Mucosa of gallbladder (tissue), 1 donor: ENCODE data around the gene NEURL1B. TPM values are rescaled to one million over a fixed set of nuclear protein-coding genes. Genes with fewer than 3 reads are reported as not detected.

Source experiments
- DNase-seq: peaks from one replicate; pipeline ENCODE4 v3.0.0-alpha.2; 2020; ENCODE audit warnings: low spot score
- total RNA-seq: library from RNA; stranded (reverse); gene quantifications from one replicate; pipeline ENCODE4 v1.2.1, GENCODE V29; 2021
- donor health status: DM: no; HTN: no; CAD: no.

The NEURL1B gene
- total RNA-seq, 1 donor from 2014 or later, result 27.9 TPM

DNA sequence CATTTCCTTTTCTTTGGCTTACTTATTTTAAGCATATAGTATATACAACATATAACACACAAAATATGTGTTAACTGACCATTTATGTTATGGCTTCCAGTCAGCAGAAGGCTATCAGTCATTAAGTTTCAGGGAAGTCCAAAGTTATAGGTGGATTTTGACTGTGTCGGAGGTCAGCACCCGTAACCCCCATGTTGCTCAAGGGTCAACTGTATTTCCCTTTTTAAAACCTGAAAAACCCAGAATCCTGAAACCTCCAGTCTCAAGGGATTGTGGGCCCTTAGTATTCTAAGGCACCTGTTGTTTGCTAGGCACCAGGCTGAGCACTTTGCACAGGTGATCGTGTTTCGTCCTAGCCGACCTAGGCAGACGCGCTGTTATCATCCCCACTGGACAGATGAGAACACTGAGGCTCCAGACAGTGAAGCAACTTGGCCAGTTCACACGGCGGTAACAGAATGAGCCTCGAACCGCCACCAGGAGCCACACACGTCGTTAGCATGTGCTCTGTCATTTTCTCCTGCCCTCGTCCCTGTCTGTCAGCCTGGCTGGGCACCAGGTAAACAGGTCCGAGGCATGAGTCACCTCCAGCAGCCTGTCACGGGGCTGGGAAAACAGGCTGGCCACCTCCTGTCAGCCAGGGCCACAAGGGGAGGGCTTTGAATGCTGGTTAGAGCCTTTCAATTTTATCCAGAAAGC lies 90.1 kb downstream of the NEURL1B start:
- DNase-seq, result peak; percentile 86

DNA sequence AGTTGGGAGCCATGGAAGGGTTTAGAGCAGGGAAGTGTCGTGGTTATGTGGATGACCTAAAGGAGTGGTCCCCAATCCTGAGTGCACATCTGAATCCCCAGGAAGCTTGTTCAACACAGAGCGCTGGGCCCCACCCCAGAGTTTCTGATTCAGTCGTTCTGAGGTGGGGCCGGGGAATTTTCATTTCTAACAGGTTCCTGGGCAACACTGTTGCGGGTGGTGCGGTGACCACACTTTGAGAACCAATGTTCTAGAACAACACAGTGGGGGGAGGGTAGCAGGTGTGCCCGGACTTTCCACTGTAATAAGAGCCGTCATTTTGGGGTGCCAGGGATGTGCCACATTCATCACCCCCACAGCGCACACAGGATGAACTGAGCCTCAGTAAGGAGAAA lies 90.6 kb downstream of the NEURL1B start:
- DNase-seq, result no peak

DNA sequence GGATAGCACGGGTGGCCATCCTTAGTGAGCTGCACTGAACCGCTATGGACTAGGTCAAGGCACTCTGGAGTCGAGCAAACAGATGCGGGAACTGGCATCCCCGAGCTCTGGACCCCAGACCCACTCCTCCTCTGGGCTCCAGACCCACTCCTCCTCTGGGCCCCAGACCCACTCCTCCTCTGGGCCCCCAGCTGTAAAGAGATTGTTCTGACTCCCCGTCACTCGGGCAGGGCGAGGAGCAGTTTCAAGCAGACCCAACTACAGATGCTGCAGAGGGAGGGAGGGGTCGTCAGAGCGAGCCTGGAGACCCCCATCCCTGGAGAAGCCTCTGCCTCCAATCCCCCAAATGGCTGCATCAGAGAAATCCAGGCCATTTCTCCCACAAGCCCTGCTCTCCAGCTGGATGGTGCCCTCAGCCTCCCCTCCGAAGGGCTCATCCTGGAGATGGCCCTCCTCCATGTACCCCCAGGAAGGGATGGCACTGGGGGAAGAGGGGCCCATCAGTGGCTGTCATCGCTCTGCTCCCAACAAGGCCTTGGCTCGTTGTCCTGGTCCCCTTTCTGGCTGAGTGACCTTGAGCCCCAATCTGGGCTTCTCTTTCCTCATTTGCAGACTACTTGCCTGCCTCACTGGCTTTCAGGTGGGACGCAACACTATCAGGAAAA lies 91.3 kb downstream of the NEURL1B start:
- no peak for DNase-seq

DNA sequence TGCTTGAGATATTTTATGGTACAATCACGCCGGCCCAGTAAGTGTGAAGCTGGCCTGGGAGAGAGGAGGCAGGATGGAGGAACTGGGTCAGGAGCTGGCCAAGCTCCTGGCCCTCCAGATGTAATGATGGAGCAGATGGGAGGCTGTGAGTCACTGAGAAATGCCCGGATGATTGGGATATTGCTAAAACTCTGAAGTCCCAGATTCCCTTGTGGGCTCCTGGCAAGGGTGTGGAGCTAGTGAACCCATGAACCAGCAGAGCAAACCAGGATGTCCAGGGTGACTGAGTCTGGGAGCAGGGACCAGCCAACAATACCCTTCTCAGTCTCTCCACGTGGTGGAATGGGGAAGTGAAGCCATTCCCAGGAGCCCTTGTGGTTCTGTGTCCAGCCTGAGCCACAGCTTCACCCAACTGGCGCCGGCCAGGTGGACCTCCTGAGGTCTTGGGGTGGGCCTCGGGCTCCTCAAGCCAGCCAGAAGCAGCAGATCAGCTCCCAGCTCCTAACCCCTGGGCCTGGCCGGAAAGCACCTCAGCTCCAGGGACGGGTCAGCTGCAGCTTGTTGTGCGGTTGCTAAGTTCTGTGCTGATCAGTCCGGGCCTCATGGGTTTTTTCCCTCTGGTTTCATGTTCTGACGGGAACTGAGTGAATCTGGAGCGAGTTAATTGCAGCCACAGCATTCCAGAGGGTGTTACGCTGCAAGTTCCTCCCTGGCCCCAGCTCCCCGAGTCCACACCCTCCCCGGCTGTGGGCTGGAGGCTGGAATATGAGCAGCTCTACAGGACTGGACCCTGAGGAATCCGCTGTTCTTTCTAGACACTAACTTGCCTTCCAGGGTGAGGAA lies 92.3 kb downstream of the NEURL1B start:
- DNase-seq, result peak; percentile 69

DNA sequence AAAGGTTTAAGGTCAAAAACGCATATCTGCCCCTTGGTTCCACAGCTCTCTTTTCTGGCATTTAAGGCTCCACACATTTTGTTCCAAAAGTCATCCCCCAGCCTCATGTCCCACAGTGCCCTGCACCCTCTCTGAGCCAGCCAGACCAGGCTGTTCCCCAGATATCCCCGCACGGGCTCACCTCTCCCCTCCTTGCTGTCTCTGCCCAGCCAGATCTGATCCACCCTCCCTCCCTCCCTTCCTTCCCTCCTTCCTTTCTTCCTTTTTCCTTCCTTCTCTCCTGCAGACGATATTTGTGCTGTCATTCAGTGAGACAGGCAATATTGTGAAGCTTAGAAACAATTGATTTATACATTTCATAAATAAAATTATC lies 92.9 kb downstream of the NEURL1B start:
- DNase-seq, result no peak

DNA sequence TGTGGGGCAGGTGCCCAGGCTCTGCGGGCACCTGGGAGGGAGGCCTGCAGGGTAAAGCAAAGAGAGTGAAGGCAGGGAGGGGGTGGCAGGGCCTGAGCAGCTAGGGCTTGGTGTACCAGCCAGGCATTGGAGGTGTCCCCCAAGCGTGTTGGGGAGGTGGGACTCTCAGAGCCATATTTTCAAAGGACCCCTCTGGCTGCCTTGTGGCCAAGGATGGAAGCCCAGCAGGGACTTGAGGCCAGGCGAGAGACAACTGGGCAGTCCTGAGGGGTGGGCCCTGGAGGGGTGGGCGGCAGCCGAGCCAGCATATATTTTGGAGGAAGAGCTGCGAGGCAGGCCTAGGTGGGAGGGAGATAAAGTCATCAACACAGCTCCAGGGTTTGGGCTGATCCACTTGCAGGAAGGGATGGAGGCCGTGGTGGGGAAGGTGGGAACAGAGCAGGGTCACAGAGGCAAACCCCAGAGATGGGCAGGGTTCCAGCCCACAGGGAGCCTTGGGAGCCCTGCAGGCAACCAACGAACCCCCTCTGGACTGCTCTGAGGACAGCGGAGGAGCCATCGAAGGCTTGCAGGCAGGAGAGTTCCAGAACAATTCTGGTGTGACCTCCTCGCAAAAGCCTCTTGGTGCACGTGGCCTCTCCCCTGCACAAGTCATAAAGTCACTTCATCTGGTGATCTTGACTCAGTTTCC lies 94.2 kb downstream of the NEURL1B start:
- DNase-seq, result no peak

DNA sequence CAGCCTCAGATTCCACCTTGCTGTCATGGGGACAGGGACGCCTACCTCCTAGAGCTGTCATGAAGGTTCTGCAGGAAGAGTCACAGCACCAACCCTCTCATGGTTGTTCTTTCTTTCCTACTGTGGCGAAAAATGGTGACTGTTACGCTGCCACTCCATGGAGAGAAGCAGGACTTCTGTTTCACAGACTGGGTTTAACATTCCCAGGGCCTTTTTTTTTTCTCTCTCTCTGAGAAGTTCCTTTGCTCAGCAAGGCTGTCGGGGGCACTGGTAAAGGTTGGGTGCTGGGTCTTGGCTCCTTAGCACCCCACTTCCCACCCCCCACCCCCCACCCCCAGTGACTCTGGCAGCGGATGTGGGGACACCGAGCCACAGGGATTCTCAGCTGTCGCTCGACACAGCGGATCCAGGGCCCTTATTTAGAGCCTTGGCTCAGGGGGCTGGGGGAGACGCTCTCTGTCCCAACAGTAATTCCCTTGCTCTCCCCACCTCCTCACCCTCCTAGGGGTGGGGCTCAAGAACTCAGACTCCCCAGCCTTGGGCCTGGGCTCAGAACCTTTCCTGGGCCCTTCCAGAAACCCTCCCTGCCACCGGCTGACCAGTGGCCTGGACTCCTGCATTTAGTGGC lies 95.6 kb downstream of the NEURL1B start:
- DNase-seq, result no peak

DNA sequence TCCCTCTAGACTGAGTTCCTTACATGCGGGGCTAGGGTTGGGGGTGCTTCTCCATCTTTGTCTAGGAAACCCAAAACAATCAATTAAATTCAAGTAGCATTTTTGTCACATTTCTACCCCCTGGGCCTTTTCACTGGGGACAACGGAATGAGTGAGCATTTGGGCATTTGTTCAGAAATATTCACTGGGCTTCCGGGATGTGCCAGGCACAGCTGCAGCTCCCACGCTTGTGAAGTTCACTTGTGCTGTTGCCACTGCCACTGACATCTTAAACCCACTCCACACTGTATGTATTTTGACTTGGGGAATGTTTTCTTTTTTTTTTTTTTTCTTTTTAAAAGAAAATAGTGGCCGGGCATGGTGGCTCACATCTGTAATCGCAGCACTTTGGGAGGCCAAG lies 98.3 kb downstream of the NEURL1B start:
- no peak for DNase-seq

DNA sequence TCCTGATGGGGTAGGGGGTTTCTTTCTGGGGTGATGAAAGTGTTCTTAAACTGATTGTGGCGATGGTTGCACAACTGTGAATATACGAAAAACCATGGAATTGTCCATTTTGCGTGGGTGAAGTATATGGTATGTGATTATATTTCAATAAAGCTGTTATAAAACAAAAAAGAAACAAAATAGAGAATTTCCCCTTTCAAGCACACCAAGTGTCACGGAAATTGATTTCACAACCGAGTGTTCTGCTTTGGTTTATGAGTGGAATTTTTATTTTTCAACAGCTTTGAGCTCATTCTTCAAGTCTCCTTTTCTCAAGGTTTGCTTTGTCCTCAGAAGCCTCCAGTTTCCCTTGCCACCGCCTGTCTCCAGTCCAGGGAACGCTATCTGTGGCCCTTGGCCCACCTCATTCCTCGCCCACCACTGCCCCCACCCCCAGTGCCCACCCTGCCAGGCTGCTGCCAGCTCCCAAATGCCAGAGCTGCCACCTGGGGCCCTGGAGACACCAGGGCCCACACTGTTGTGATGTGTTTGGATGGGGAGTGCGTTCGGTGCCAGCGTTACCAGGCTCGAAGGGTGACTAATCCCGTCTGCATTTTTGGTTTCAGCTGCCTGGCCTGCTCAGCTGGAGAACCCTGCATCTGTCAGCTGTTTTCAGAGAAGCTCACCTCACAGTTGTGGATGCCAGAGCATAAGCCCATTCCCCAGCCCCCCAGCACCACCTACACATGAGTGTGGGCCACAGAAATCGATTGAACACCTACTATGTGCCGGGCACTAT lies 99.6 kb downstream of the NEURL1B start:
- DNase-seq, result peak; percentile 53

Other genes with a start within 250 kb of the NEURL1B start
- 30.6 TPM for gene SH3PXD2B, start 186.7 kb upstream of the NEURL1B start, total RNA-seq
- 240 TPM for gene DUSP1, start 129.9 kb downstream of the NEURL1B start, total RNA-seq
- gene ERGIC1, start 193.0 kb downstream of the NEURL1B start, total RNA-seq, result 118 TPM